Measurements from ENCODE around the gene MAMDC2. TPM values are rescaled to one million over a fixed set of nuclear protein-coding genes. Genes with fewer than 3 reads are reported as not detected.
A peak's percentile ranks its signal among the peaks of the same experiment; 100 is the strongest.

MAMDC2 gene
- polyA plus RNA-seq, 1 experiment, result 28.0 TPM

GRCh38 chr9:70111042-70111602 is 67.5 kb downstream of the MAMDC2 start:
- peak; percentile 91 for TF ChIP-seq CTCF (IDR thresholded peaks at IDR 0.05; ENCODE audit: insufficient read depth, low read depth, low read length)
- Histone ChIP-seq H3K4me3 (ENCODE audit: low read depth, low read length) (no peak overlapping the region), H3K27me3 (ENCODE audit: control insufficient read depth, insufficient read depth, low read length) (no peaks in the 10 kb centered on the region), H3K36me3 (ENCODE audit: control insufficient read depth, insufficient read depth, low read length) (0 out of 2 replicates have a peak, but pooled peaks cover 2% of the 10 kb centered on the region)
- CTCF ChIA-PET, result interaction anchor here (0.6 to 9.2 kb wide), 42 partner anchors 10 to 689 kb away, joined by 3 to 130 read pairs (median 6); partner anchors contain the start of gene MAMDC2
- no peak for DNase-seq (ENCODE audit: low read depth)
- POLR2A ChIA-PET, result interaction anchor here (0.6 kb wide), 1 partner anchor 143 kb away, joined by 17 read pairs; no protein-coding TSS in a partner anchor

GRCh38 chr9:70111641-70112236 is 68.1 kb downstream of the MAMDC2 start:
- DNase-seq (ENCODE audit: low read depth), result no peak
- TF ChIP-seq CTCF (IDR thresholded peaks at IDR 0.05; ENCODE audit: insufficient read depth, low read depth, low read length), result no peak
- POLR2A ChIA-PET, result no interaction called here

DNA sequence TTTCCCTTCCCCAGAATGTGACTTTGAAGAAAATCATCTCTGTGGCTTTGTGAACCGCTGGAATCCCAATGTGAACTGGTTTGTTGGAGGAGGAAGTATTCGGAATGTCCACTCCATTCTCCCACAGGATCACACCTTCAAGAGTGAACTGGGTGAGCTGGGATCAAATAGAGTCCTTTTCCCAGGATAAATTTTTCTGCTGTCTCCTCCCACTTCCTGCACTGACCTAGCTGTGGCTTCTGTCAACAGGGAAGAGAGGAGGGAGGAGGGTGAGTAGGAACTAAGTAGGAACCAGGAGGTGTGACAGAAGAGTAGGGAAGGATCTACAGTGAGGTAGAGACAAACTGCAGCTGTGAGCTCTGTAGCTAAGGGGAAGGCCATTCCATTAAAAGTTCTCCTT is 69.3 kb downstream of the MAMDC2 start:
- no peak for TF ChIP-seq CTCF (IDR thresholded peaks at IDR 0.05; ENCODE audit: insufficient read depth, low read depth, low read length)
- H3K36me3 ChIP-seq (ENCODE audit: control insufficient read depth, insufficient read depth, low read length), result 0 out of 2 replicates have a peak, but pooled peaks cover 2% of the 10 kb centered on the region
- H3K4me3 ChIP-seq (ENCODE audit: low read depth, low read length), result no peak overlapping the region
- H3K27me3 ChIP-seq (ENCODE audit: control insufficient read depth, insufficient read depth, low read length), result no peaks in the 10 kb centered on the region
- no peak for DNase-seq (ENCODE audit: low read depth)
- ChIA-PET CTCF (interaction anchor here (0.6 to 9.2 kb wide), 47 partner anchors 10 to 691 kb away, joined by 3 to 130 read pairs (median 6); no protein-coding TSS in a partner anchor), POLR2A (no interaction called here)

More at GRCh38 chr9:70111641-70112236, 68.1 kb downstream of the MAMDC2 start:
- 0 out of 2 replicates have a peak, but pooled peaks cover 2% of the 10 kb centered on the region for H3K36me3 ChIP-seq (ENCODE audit: control insufficient read depth, insufficient read depth, low read length)
- CTCF ChIA-PET, result interaction anchor here (0.7 to 9.2 kb wide), 42 partner anchors 8 to 699 kb away, joined by 3 to 130 read pairs (median 6); partner anchors contain the start of gene MAMDC2
- no peak overlapping the region for H3K4me3 ChIP-seq (ENCODE audit: low read depth, low read length)
- no peaks in the 10 kb centered on the region for H3K27me3 ChIP-seq (ENCODE audit: control insufficient read depth, insufficient read depth, low read length)

GRCh38 chr9:70113403-70114022 is 69.9 kb downstream of the MAMDC2 start:
- CTCF ChIA-PET, result interaction anchor here (0.6 to 9.2 kb wide), 49 partner anchors 9 to 691 kb away, joined by 3 to 130 read pairs (median 5); no protein-coding TSS in a partner anchor
- 0 out of 2 replicates have a peak, but pooled peaks cover 2% of the 10 kb centered on the region for H3K36me3 ChIP-seq (ENCODE audit: control insufficient read depth, insufficient read depth, low read length)
- no peak overlapping the region for H3K4me3 ChIP-seq (ENCODE audit: low read depth, low read length)
- POLR2A ChIA-PET, result interaction anchor here (0.6 kb wide), 1 partner anchor 109 kb away, joined by 11 read pairs; no protein-coding TSS in a partner anchor
- H3K27me3 ChIP-seq (ENCODE audit: control insufficient read depth, insufficient read depth, low read length), result no peaks in the 10 kb centered on the region
- peak; percentile 89 for TF ChIP-seq CTCF (IDR thresholded peaks at IDR 0.05; ENCODE audit: insufficient read depth, low read depth, low read length)
- no peak for DNase-seq (ENCODE audit: low read depth)

- Histone ChIP-seq H3K27me3 (ENCODE audit: control insufficient read depth, insufficient read depth, low read length) (no peaks in the 10 kb centered on the region), H3K4me3 (ENCODE audit: low read depth, low read length) (no peak overlapping the region), H3K36me3 (ENCODE audit: control insufficient read depth, insufficient read depth, low read length) (no peaks in the 10 kb centered on the region)
- CTCF ChIA-PET, result interaction anchor here (0.6 to 9.2 kb wide), 8 partner anchors 8 to 195 kb away, joined by 3 to 130 read pairs (median 12); no protein-coding TSS in a partner anchor
- DNase-seq (ENCODE audit: low read depth), result no peak
- POLR2A ChIA-PET, result no interaction called here
- no peak for TF ChIP-seq CTCF (IDR thresholded peaks at IDR 0.05; ENCODE audit: insufficient read depth, low read depth, low read length)
Measured at GRCh38 chr9:70114898-70115297, 71.2 kb downstream of the MAMDC2 start.

Data from BJ (cell line).